Ovary (tissue), 9 donors: Measurements from ENCODE around the gene PTCHD1. TPM values are rescaled to one million over a fixed set of nuclear protein-coding genes. Genes with fewer than 3 reads are reported as not detected.

Source experiments
- DNase-seq, 5 donors: peaks; one replicate each; pipeline ENCODE4 v3.0.0-alpha.2; 2019 to 2020
- H3K27ac ChIP-seq, 2 donors: fragments of 200-600 bp; one replicate each; pipeline versions ENCODE4 v1.5.1 to v1.8.0; 2019 to 2022
- H3K27me3 ChIP-seq: fragments of 200-600 bp; one replicate; pipeline ENCODE4 v1.8.0; 2022
- H3K36me3 ChIP-seq: fragments of 200-600 bp; sonication (generic); one replicate; pipeline ENCODE4 v1.5.1; 2019
- H3K4me1 ChIP-seq: one replicate; pipeline ENCODE4 v1.8.1; 2013; ENCODE audit warnings: mild to moderate bottlenecking, moderate library complexity; ENCODE audit not compliant: insufficient read depth
- H3K4me3 ChIP-seq: fragments of 200-600 bp; sonication (generic); one replicate; pipeline ENCODE4 v1.5.1; 2017
- H3K9me3 ChIP-seq, 2 donors: fragments of 200-600 bp in 1 of 2; sonication (generic) in 1 of 2; one replicate each; pipeline versions ENCODE4 v1.5.1 to v1.8.1; 2013 to 2019; ENCODE audit warnings: mild to moderate bottlenecking in 1 of 2, moderate library complexity in 1 of 2
- EP300 ChIP-seq: sonication (generic); formaldehyde crosslinking; IDR thresholded peaks from one replicate; pipeline ENCODE4 v1.6.1; 2017; ENCODE audit warnings: antibody characterized with exemption
- POLR2A ChIP-seq: fragments of 450-650 bp; IDR thresholded peaks from one replicate; pipeline ENCODE4 v1.6.1; 2017; ENCODE audit warnings: antibody characterized with exemption, mild to moderate bottlenecking, moderate library complexity
- whole genome bisulfite sequencing, 3 donors: extraction: QIAGEN DNeasy Blood & Tissue Kit in 1 of 3; methylation state at CpG; one replicate each; pipeline versions ENCODE4 v1.1.5 to v1.1.7; 2013 to 2017; 5-methylcytosine and 5-hydroxymethylcytosine counted together
- intact Hi-C, 4 donors: fragments of 100-400 bp; cut with DNase I; formaldehyde crosslinking; loops; one replicate each; pipeline versions ENCODE4 v1.11.0 to v1.15.1; 2022 to 2023
- polyA plus RNA-seq, 2 donors: library from polyadenylated mRNA; stranded (reverse); fragments of 200-250 nt in 1 of 2; fragments of 350-450 nt in 1 of 2; fragmentation: Illumina TruSeq in 1 of 2; extraction: RNeasy Lipid Tissue Mini Kit (QIAGEN cat#74804) in 1 of 2; gene quantifications; one replicate each; pipeline ENCODE4 v1.2.3, GENCODE V29; 2013 to 2014
- total RNA-seq, 7 donors: library from RNA; depleted of rRNA in 2 of 7; stranded (reverse); fragments of >200 nt in 2 of 7; fragmentation: NEBNext Ultra II Directional in 3 of 7; extraction: Animal tissue kit (Norgen Biotek cat#: 25700) in 3 of 7; gene quantifications; one replicate each; pipeline versions ENCODE4 v1.1.0 to v1.2.4, GENCODE V29; 2016 to 2023
- TF ChIP-seq, protein P1 (sequence below), 3 donors: fragments of 450-650 bp in 2 of 3; fragments of 200-600 bp in 1 of 3; IDR thresholded peaks; one replicate each; pipeline versions ENCODE4 v1.5.1 to v1.8.0; 2016 to 2022; ENCODE audit warnings: antibody characterized with exemption in 3 of 3, mild to moderate bottlenecking in 1 of 3
- donor health status: DM: no; HTN: no; CAD: no; lungs with moderate emphysema.
- donor health status: DM: no; HTN: no; CAD: no.
- donor health status: Bipolar disorder and iron deficiency.
- donor health status: DM: yes; HTN: yes; CAD: no.
- donor health status: DM: no; HTN: no; CAD: no.
- donor health status: DM: yes; HTN: yes; CAD: no.

PTCHD1 gene
- total and polyA plus RNA-seq, 9 donors = under 0.01 to 1.0 (median 0.03) TPM; not detected in 3

DNA sequence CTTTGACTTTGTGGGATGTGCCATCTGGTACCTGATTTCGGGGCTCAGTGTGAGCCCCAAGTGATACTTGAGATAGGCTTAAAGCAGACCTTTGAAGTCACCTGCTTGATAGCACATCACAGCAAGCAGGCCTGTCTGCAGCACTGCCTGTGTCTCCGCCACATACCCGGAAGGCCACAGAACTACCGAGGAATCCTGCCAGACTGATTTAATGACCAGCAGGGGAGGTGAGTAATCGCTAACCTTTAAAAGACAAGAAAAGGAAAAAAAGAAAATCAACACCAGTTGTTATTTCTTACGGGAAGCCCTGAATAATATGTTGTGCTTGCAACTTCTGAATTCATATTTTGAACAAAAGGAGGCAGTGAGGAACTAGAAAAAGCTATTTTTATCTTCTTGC lies 6.8 kb downstream of the PTCHD1 start:
- Histone ChIP-seq H3K27ac (no peak overlapping the region), H3K4me1 (no peaks in the 10 kb centered on the region), H3K36me3 (no peaks in the 10 kb centered on the region), H3K27me3 (no peaks in the 10 kb centered on the region), H3K9me3 (no peaks in the 10 kb centered on the region), H3K4me3 (no peak overlapping the region)
- TF ChIP-seq, protein P1, sequence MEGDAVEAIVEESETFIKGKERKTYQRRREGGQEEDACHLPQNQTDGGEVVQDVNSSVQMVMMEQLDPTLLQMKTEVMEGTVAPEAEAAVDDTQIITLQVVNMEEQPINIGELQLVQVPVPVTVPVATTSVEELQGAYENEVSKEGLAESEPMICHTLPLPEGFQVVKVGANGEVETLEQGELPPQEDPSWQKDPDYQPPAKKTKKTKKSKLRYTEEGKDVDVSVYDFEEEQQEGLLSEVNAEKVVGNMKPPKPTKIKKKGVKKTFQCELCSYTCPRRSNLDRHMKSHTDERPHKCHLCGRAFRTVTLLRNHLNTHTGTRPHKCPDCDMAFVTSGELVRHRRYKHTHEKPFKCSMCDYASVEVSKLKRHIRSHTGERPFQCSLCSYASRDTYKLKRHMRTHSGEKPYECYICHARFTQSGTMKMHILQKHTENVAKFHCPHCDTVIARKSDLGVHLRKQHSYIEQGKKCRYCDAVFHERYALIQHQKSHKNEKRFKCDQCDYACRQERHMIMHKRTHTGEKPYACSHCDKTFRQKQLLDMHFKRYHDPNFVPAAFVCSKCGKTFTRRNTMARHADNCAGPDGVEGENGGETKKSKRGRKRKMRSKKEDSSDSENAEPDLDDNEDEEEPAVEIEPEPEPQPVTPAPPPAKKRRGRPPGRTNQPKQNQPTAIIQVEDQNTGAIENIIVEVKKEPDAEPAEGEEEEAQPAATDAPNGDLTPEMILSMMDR (IDR thresholded peaks at IDR 0.05) = no peak
- TF ChIP-seq POLR2A (no peak), EP300 (no peak)
- WGBS, 3 donors = 40 to 45% (median 43%) methylated on average over 6 of the region's 6 CpGs
- no peak for DNase-seq
- intact Hi-C loops = no loop called here

DNA sequence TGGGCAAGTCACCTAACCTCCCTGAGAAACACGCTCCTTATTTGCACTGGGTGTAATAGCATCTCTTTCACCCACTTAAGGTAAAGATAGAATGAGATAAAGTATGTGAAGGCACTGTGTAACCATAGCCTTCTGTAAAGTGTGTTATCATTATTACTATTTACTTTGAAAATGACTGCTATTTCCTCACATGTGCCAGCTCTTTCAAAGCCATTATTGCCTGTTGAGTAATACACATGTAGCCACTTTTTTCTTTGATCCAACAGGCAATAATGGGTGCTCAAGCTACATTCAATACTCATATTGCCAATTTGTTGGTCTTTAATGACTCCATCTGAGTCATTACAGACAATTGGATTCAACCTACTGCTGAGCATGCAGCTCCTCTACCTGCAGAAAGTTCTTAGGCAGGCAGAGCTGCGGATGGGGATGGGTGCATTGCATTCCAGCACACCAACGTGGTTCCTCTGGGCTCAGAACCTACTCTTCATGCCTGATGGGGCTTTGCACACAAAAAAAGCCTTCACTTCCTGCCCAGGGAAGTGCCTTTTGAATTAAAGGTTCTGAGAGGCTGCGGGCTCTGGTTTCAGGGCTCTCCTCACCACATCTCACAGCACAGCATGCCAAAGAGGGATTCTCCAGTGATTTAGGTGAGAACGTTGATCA lies 9.7 kb downstream of the PTCHD1 start:
- Histone ChIP-seq H3K4me3 (no peak overlapping the region), H3K4me1 (no peaks in the 10 kb centered on the region), H3K27me3 (no peaks in the 10 kb centered on the region), H3K36me3 (no peaks in the 10 kb centered on the region), H3K27ac (no peak overlapping the region), H3K9me3 (no peaks in the 10 kb centered on the region)
- no peak for DNase-seq
- intact Hi-C loops = no loop called here
- 44 to 55% (median 51%) methylated on average over 5 of the region's 5 CpGs for WGBS, 3 donors
- TF ChIP-seq EP300 = no peak
- TF ChIP-seq, protein P1 (IDR thresholded peaks at IDR 0.05) = no peak
- TF ChIP-seq POLR2A = no peak

DNA sequence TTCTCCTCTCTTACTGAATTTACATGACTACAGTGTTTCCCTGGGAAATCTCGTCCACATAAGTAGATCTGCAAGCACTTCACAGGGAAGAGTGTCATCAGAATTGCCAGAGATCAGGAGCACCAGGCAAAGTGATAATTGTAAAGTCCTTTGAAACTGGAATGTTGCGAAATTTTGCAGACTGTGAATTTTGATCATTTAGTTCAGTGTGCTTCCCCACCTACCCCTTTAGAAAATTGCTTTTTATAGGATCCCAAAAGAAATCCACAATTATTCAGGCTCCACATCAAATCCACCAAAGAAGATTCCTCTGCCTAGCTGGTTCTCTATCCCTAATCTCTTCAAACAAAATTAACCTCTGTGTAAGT lies 10.2 kb downstream of the PTCHD1 start:
- H3K27me3 ChIP-seq = no peaks in the 10 kb centered on the region
- no peak for DNase-seq
- H3K9me3 ChIP-seq = no peaks in the 10 kb centered on the region
- H3K27ac ChIP-seq = no peak overlapping the region
- 41 to 58% (median 47%) methylated on average over 2 of the region's 2 CpGs for WGBS, 3 donors
- H3K4me3 ChIP-seq = no peak overlapping the region
- no peaks in the 10 kb centered on the region for H3K4me1 ChIP-seq
- TF ChIP-seq, protein P1 (IDR thresholded peaks at IDR 0.05) = no peak
- TF ChIP-seq POLR2A (no peak), EP300 (no peak)
- no peaks in the 10 kb centered on the region for H3K36me3 ChIP-seq
- intact Hi-C loops = no loop called here

DNA sequence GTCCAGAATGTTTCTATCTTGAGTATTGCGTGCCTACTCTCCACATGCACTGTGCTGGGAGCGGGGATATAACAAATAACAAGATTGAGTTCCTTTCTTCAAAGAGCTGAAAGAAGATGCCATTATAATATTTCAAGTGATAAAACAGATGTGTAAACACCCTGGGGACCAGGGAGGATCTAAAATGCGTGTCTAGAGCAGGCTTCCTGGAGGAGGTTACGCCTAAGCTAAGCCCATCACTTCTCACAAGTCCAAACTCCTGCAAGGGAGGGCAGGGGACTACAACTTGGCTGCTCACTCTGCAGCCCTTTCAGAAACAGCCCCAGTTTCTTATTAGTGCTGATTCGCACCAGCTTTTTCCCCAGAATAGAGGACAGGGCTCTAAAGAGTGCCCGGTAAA lies 21.5 kb downstream of the PTCHD1 start:
- H3K27ac ChIP-seq = no peak overlapping the region

DNA sequence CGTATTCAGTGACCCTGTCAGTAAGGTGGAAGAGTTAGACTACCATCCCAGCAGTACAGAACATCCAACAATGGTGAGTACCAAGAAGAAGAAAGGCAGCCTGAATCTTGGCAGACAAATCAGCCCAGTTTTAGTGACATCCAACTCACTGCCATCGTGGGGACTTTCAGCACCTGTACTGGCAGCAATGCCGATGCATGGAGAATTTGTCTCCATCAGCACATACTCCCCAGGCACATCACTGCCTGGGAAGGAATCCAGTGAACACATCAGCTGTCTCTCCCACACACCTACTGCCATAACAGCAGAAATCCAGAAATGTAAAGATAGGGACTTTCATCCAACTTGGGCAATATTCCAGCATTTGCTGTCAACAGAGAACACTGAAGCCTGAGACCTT lies 29.8 kb downstream of the PTCHD1 start:
- TF ChIP-seq POLR2A (no peak), EP300 (no peak)
- TF ChIP-seq, protein P1 (IDR thresholded peaks at IDR 0.05) = no peak
- no peaks in the 10 kb centered on the region for H3K27me3 ChIP-seq
- no peak for DNase-seq
- H3K9me3 ChIP-seq = peaks cover 0 to 3% of the 10 kb centered on the region in 2 donors
- intact Hi-C loops = no loop called here
- WGBS, 3 donors = 55 to 65% (median 59%) methylated on average over 3 of the region's 3 CpGs
- H3K4me1 ChIP-seq = no peaks in the 10 kb centered on the region
- H3K27ac ChIP-seq = no peak overlapping the region
- H3K4me3 ChIP-seq = no peak overlapping the region
- H3K36me3 ChIP-seq = no peaks in the 10 kb centered on the region

More for the DNA sequence above, 21.5 kb downstream of the PTCHD1 start:
- H3K4me1 ChIP-seq = no peaks in the 10 kb centered on the region
- H3K36me3 ChIP-seq = no peaks in the 10 kb centered on the region
- intact Hi-C loops = no loop called here
- H3K4me3 ChIP-seq = no peak overlapping the region
- no peak for TF ChIP-seq EP300
- 72 to 84% (median 73%) methylated on average over 6 of the region's 6 CpGs for WGBS, 3 donors
- no peaks in the 10 kb centered on the region for H3K27me3 ChIP-seq
- H3K9me3 ChIP-seq = no peaks in the 10 kb centered on the region
- no peak for DNase-seq
